A549 (cell line): Measurements from ENCODE around the gene SAAL1. TPM values are rescaled to one million over a fixed set of nuclear protein-coding genes. Genes with fewer than 3 reads are reported as not detected.

Source experiments
- ATAC-seq, 2 experiments: fragments of 200-7000 bp in 1 of 2; fragments of >200 bp in 1 of 2; cut with Nextera tagmentation in 1 of 2; cut with Tn5 transposase in 1 of 2; 3 replicates each; pipeline versions ENCODE4 v1.8.0 to v1.9.1; 2018 to 2020; ENCODE audit warnings: mild to moderate bottlenecking in 1 of 2, moderate library complexity in 1 of 2
- CTCF ChIA-PET: fragments of 300-600 bp; sonication (Branson Sonifier 250); formaldehyde crosslinking; extraction: SDS; loops from one replicate; lab custom pipeline; 2021; ENCODE audit warnings: antibody characterized with exemption, inconsistent platforms; lab: Yijun Ruan, JAX
- POLR2A ChIA-PET: fragments of 350-600 bp; formaldehyde crosslinking; extraction: SDS; loops from one replicate; lab custom pipeline; 2021; ENCODE audit warnings: antibody characterized with exemption, inconsistent platforms; lab: Yijun Ruan, JAX
- DNase-seq, 2 experiments: peaks; one replicate each; pipeline versions ENCODE4 v3.0.0 to v3.0.0-alpha.2; 2011 to 2016; ENCODE audit warnings: low read depth in 1 of 2, low spot score in 1 of 2
- FAIRE-seq: peaks from 2 replicates; lab custom pipeline; 2011; peaks lifted over from hg19 to GRCh38; lab: Jason Lieb, UNC
- H3K27ac ChIP-seq, 2 experiments: fragments of >200 bp; sonication (Bioruptor Twin); formaldehyde crosslinking; 3 replicates each; pipeline ENCODE4 v1.5.1; 2016 to 2017
- H3K4me1 ChIP-seq: fragments of >200 bp; sonication (Bioruptor Twin); formaldehyde crosslinking; 3 replicates; pipeline ENCODE4 v1.6.1; 2016
- H3K4me2 ChIP-seq: fragments of >200 bp; sonication (Bioruptor Twin); formaldehyde crosslinking; 3 replicates; pipeline ENCODE4 v1.6.1; 2016
- H3K4me3 ChIP-seq: fragments of >200 bp; sonication (Bioruptor Twin); formaldehyde crosslinking; 3 replicates; pipeline ENCODE4 v1.5.1; 2016
- H3K9me3 ChIP-seq: fragments of >200 bp; sonication (Bioruptor Twin); formaldehyde crosslinking; 3 replicates; pipeline ENCODE4 v1.6.1; 2016
- BCL3 ChIP-seq: fragments of >200 bp; sonication (Bioruptor Twin); formaldehyde crosslinking; IDR thresholded peaks from 3 replicates; pipeline ENCODE4 v1.6.1; 2016
- BHLHE40 ChIP-seq: IDR thresholded peaks from 2 replicates; pipeline ENCODE4 v1.6.1; 2012; ENCODE audit warnings: low read depth, low read length, inconsistent platforms
- CBX8 ChIP-seq: fragments of 200-600 bp; sonication (generic); IDR thresholded peaks from 2 replicates; pipeline ENCODE4 v1.6.1; 2016
- CHD2 ChIP-seq: fragments of 150-350 bp; IDR thresholded peaks from 2 replicates; pipeline ENCODE4 v1.6.1; 2014; ENCODE audit warnings: low read length; ENCODE audit not compliant: partially characterized antibody
- EP300 ChIP-seq, 2 experiments: fragments of >200 bp; sonication (Bioruptor Twin); formaldehyde crosslinking; IDR thresholded peaks; 2 replicates in 1 of 2; 3 replicates in 1 of 2; pipeline ENCODE4 v1.6.1; 2016 to 2017
- FOSB ChIP-seq: fragments of 250-450 bp; sonication (Bioruptor Pico); IDR thresholded peaks from 2 replicates; pipeline ENCODE4 v1.5.0; 2020; ENCODE audit warnings: mild to moderate bottlenecking, moderate library complexity
- FOXS1 ChIP-seq: fragments of 250-450 bp; sonication (Bioruptor Pico); IDR thresholded peaks from 2 replicates; pipeline ENCODE4 v1.5.0; 2020; ENCODE audit warnings: mild to moderate bottlenecking, moderate library complexity
- GATA3 ChIP-seq: IDR thresholded peaks from 2 replicates; pipeline ENCODE4 v1.6.1; 2012; ENCODE audit warnings: borderline replicate concordance
- HDAC2 ChIP-seq: fragments of 200-600 bp; sonication (generic); IDR thresholded peaks from 2 replicates; pipeline ENCODE4 v1.6.1; 2016
- JUN ChIP-seq, 2 experiments: fragments of >200 bp; sonication (Bioruptor Twin); formaldehyde crosslinking; IDR thresholded peaks; 2 replicates in 1 of 2; 3 replicates in 1 of 2; pipeline ENCODE4 v1.6.1; 2016 to 2017
- MYC ChIP-seq: IDR thresholded peaks from 2 replicates; pipeline ENCODE4 v1.6.1; 2012; ENCODE audit warnings: mild to moderate bottlenecking, inconsistent platforms, low read length, improper control_type of control experiment, borderline replicate concordance
- NFE2L2 ChIP-seq: fragments of 150-350 bp; conservative IDR thresholded peaks from 2 replicates; pipeline ENCODE4 v1.6.1; 2014; ENCODE audit warnings: low read length
- NPAS2 ChIP-seq: fragments of 250-450 bp; sonication (Bioruptor Pico); IDR thresholded peaks from 2 replicates; pipeline ENCODE4 v1.8.0; 2022; ENCODE audit warnings: mild to moderate bottlenecking, moderate library complexity, borderline replicate concordance
- PHF8 ChIP-seq: fragments of 200-600 bp; sonication (generic); IDR thresholded peaks from 2 replicates; pipeline ENCODE4 v1.6.1; 2016; ENCODE audit warnings: low read depth, mild to moderate bottlenecking, antibody characterized with exemption, moderate library complexity, borderline replicate concordance
- POLR2A ChIP-seq: IDR thresholded peaks from 2 replicates; pipeline ENCODE4 v1.6.1; 2012; ENCODE audit warnings: mild to moderate bottlenecking, low read length
- POLR2AphosphoS2 ChIP-seq: conservative IDR thresholded peaks from 2 replicates; pipeline ENCODE4 v1.6.1; 2012; ENCODE audit warnings: low read length, improper control_type of control experiment, inconsistent platforms
- RAD21 ChIP-seq, 2 experiments: fragments of >200 bp in 1 of 2; sonication (Bioruptor Twin) in 1 of 2; formaldehyde crosslinking in 1 of 2; IDR thresholded peaks in 1 of 2; conservative IDR thresholded peaks in 1 of 2; 2 replicates in 1 of 2; 3 replicates in 1 of 2; pipeline ENCODE4 v1.6.1; 2012 to 2018; ENCODE audit warnings: inconsistent platforms in 1 of 2
- RARB ChIP-seq: fragments of 250-450 bp; sonication (Bioruptor Pico); IDR thresholded peaks from 2 replicates; pipeline ENCODE4 v1.8.0; 2021; ENCODE audit warnings: mild to moderate bottlenecking, moderate library complexity
- RCOR1 ChIP-seq: fragments of 150-350 bp; IDR thresholded peaks from 2 replicates; pipeline ENCODE4 v1.6.1; 2014; ENCODE audit warnings: antibody characterized with exemption, low read length, low read depth
- TFCP2L1 ChIP-seq: fragments of 250-450 bp; sonication (Bioruptor Pico); IDR thresholded peaks from 2 replicates; pipeline ENCODE4 v1.5.0; 2021; ENCODE audit warnings: mild to moderate bottlenecking
- TP53 ChIP-seq: fragments of 250-450 bp; sonication (Bioruptor Pico); IDR thresholded peaks from 2 replicates; pipeline ENCODE4 v1.5.0; 2021; ENCODE audit warnings: mild to moderate bottlenecking, moderate library complexity
- ZC3H11A ChIP-seq: fragments of 450-650 bp; IDR thresholded peaks from 2 replicates; pipeline ENCODE4 v1.6.1; 2014; ENCODE audit warnings: antibody characterized with exemption, mild to moderate bottlenecking
- ZNF302 ChIP-seq: fragments of 250-450 bp; sonication (Bioruptor Pico); IDR thresholded peaks from 2 replicates; pipeline ENCODE4 v1.9.0; 2021; ENCODE audit warnings: inconsistent platforms, mild to moderate bottlenecking, moderate library complexity
- WGBS: methylation state at CpG from one replicate; pipeline ENCODE4 v1.1.6; 2017; ENCODE audit errors: missing lambda C conversion rate; 5-methylcytosine and 5-hydroxymethylcytosine counted together
- polyA plus RNA-seq, 4 experiments: library from polyadenylated mRNA; depleted of rRNA in 3 of 4; stranded (reverse); fragments of >200 nt; fragmentation: RNase III in 1 of 4; extraction: RNeasy Plus Mini Kit Qiagen cat#74134 plus additional on column Dnase treatment in 1 of 4; gene quantifications; 2 replicates in 3 of 4; 3 replicates in 1 of 4; pipeline ENCODE4 v1.2.3, GENCODE V29; 2011 to 2017
- TF ChIP-seq, protein P1 (sequence below): fragments of 200-600 bp; sonication (generic); IDR thresholded peaks from 2 replicates; pipeline ENCODE4 v1.6.1; 2016; ENCODE audit warnings: antibody characterized with exemption, mild to moderate bottlenecking, moderate library complexity
- TF ChIP-seq, protein P2 (sequence below): IDR thresholded peaks from 2 replicates; pipeline ENCODE4 v1.6.1; 2012
- TF ChIP-seq, protein P3 (sequence below): IDR thresholded peaks from 2 replicates; pipeline ENCODE4 v1.6.1; 2012; ENCODE audit warnings: low read depth, borderline replicate concordance

Gene SAAL1
- polyA plus RNA-seq, 2 of the 4 experiments (the other 2 are of a cell fraction): 46.5 to 56.3 TPM

DNA sequence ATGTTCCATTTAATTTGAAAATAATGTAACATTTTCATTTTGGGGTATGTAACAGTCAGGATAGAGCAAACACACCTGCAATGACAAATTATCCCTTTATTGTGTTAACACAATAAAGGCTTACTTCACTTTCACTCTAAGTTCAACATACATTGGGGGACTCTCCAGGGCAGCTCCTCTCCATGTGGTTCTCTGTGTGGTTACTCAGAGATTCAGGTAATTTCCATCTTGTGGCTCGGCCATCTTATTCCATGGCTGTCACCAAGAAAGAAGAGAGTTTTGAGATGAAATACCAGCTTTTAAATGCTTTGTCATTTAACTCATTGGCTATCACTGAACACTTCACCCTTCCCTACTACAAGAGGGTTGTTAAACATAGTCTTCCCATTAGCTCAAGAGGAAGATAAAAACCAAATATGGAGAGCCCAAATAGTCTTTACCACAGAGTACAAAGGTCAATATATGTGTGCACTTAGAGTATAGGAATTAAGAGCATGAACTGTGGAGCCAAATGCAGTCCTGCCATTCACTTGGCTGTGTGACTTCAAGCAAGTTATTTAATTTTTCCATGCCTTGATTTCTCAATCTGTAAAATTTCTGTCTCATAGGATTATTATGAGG, 49.2 kb downstream of the SAAL1 start (continued):
- TF ChIP-seq BCL3: no peak
- no peak for TF ChIP-seq CHD2

DNA sequence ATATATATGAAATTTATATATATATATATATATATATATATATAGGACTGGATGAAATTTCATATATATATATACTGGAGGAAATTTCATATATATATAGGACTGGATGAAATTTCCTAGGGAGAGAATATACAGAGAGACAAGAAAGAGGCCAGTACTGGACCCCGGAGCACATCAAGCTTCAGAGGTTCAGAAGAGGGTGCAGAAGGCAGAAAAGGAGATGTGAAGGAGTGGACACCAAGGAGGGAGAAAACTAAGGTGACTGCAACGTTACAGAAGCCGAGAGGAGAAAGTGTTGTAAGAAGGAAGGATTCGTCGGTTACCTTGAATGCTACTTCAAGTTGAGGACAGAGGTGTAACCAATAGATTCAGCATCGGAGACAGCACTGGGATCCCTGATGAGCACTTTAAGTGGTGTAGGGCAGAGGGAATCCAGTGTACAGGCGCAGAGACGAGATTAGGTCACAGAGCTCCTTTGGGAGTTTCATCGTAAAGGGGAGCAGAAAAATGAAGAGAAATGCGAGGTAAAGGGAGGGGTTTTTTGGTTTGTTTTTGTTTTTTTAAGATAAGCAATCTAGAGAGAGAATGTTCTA, 51.3 kb downstream of the SAAL1 start:
- CTCF ChIA-PET: no interaction called here
- 70% methylated on average over 10 of the region's 10 CpGs for WGBS

GRCh38 chr11:18050848-18051247, 55.0 kb downstream of the SAAL1 start:
- POLR2A ChIA-PET: no interaction called here
- 55% methylated on average over 2 of the region's 2 CpGs for WGBS
- ATAC-seq (no peak), FAIRE-seq (no peak), DNase-seq (no peak)
- Histone ChIP-seq H3K4me2 (no peak overlapping the region), H3K27ac (no peak overlapping the region), H3K4me3 (no peak overlapping the region), H3K4me1 (no peaks in the 10 kb centered on the region), H3K9me3 (peaks cover 14% of the 10 kb centered on the region; the same call in 2 of the 3 replicates)
- CTCF ChIA-PET: no interaction called here
- TF ChIP-seq HDAC2 (no peak), TP53 (no peak), RAD21 (conservative IDR thresholded peaks at IDR 0.05 in 1 of 2, IDR thresholded peaks at IDR 0.05 in 1 of 2) (no peak), EP300 (IDR thresholded peaks at IDR 0.05) (no peak), TFCP2L1 (CRISPR knock-in tag) (no peak), BCL3 (no peak), MYC (no peak), POLR2A (no peak), POLR2AphosphoS2 (no peak), RARB (CRISPR knock-in tag) (no peak), JUN (IDR thresholded peaks at IDR 0.05) (no peak), NFE2L2 (no peak)
- TF ChIP-seq, protein P1, sequence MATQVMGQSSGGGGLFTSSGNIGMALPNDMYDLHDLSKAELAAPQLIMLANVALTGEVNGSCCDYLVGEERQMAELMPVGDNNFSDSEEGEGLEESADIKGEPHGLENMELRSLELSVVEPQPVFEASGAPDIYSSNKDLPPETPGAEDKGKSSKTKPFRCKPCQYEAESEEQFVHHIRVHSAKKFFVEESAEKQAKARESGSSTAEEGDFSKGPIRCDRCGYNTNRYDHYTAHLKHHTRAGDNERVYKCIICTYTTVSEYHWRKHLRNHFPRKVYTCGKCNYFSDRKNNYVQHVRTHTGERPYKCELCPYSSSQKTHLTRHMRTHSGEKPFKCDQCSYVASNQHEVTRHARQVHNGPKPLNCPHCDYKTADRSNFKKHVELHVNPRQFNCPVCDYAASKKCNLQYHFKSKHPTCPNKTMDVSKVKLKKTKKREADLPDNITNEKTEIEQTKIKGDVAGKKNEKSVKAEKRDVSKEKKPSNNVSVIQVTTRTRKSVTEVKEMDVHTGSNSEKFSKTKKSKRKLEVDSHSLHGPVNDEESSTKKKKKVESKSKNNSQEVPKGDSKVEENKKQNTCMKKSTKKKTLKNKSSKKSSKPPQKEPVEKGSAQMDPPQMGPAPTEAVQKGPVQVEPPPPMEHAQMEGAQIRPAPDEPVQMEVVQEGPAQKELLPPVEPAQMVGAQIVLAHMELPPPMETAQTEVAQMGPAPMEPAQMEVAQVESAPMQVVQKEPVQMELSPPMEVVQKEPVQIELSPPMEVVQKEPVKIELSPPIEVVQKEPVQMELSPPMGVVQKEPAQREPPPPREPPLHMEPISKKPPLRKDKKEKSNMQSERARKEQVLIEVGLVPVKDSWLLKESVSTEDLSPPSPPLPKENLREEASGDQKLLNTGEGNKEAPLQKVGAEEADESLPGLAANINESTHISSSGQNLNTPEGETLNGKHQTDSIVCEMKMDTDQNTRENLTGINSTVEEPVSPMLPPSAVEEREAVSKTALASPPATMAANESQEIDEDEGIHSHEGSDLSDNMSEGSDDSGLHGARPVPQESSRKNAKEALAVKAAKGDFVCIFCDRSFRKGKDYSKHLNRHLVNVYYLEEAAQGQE: no peak
- TF ChIP-seq, protein P2, sequence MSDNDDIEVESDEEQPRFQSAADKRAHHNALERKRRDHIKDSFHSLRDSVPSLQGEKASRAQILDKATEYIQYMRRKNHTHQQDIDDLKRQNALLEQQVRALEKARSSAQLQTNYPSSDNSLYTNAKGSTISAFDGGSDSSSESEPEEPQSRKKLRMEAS: no peak

More for the DNA sequence above, 51.3 kb downstream of the SAAL1 start:
- Histone ChIP-seq H3K27ac (no peak overlapping the region), H3K4me1 (no peaks in the 10 kb centered on the region), H3K9me3 (no peaks in the 10 kb centered on the region), H3K4me2 (no peak overlapping the region), H3K4me3 (no peak overlapping the region)
- TF ChIP-seq, protein P1: no peak
- no peak for TF ChIP-seq ZNF302 (CRISPR knock-in tag)
- no peak for TF ChIP-seq ZC3H11A
- TF ChIP-seq RCOR1: no peak
- no peak for TF ChIP-seq CBX8
- TF ChIP-seq JUN (IDR thresholded peaks at IDR 0.05): no peak
- no peak for TF ChIP-seq FOXS1 (CRISPR knock-in tag)
- TF ChIP-seq, protein P3, sequence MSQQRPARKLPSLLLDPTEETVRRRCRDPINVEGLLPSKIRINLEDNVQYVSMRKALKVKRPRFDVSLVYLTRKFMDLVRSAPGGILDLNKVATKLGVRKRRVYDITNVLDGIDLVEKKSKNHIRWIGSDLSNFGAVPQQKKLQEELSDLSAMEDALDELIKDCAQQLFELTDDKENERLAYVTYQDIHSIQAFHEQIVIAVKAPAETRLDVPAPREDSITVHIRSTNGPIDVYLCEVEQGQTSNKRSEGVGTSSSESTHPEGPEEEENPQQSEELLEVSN: no peak
- TF ChIP-seq BHLHE40: no peak
- TF ChIP-seq TP53: no peak
- TF ChIP-seq GATA3: no peak
- no peak for TF ChIP-seq MYC
- no peak for TF ChIP-seq PHF8
- no peak for TF ChIP-seq FOSB (CRISPR knock-in tag)
- TF ChIP-seq NPAS2 (CRISPR knock-in tag): no peak
- DNase-seq: no peak
- POLR2A ChIA-PET: no interaction called here
- no peak for FAIRE-seq
- ATAC-seq: no peak
